IPS-11a (cell line): ENCODE measurements around the gene DMD.

Source experiments
- H3K4me3 ChIP-seq: one replicate; pipeline ENCODE4 v1.5.1; 2013; ENCODE audit warnings: low read depth, low read length, control low read depth

Gene DMD

DNA sequence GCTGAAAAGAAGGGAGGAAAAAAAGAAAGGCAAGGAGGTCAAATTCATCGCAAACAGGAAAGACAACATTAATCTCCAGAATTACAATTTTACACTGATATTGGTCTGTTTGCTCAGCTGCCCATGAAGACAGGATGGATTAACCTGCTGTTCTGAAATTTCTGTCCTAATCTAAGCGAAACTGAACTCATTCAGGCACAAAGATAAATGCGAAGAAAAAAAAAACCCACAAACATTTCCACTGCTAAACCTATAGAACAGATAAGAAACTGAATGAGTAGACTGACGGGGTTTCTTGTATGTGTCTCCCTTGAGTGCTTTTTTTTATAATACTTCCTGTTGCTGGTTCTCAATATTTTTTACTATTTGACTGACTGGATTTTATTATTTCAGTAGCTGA lies 1887.7 kb downstream of the DMD start:
- H3K4me3 ChIP-seq: no peak overlapping the region

DNA sequence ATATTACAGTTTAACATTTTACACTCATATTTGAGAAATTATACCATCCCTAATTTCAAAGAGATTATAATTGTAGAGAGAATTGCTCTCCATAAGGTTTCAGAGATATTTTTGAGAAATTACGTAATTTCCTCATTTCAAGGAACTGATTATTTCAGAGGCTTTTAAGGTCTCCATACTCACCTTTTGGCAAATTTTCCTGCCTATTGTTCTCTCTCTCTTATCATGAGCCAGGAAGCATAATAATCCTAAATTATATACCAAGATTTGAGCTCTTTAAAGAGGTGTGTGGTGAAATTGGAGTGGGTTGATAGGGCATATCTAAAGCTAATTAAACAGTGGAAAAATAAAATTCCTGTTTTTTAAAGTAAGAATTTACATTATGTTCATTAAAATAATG lies 1890.6 kb downstream of the DMD start:
- H3K4me3 ChIP-seq: no peak overlapping the region

DNA sequence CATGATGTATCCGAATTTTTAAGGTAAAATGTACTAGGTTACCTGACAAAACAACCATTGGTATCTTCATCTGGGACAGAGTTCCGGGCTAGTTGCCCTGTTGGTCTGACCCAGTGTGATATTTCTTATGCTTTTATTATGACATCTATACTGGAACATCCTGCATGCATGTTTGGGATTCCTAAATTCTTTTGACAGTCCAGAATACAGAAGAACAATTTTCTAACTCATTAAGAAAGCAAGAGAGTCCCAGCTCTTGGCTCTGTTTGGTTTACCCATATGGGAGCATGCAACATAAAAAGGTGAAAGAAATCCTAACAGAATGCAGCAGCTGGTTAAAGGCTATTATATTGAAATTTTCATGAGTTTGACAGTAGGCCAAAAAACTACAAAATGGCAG lies 1891.8 kb downstream of the DMD start:
- no peak overlapping the region for H3K4me3 ChIP-seq

DNA sequence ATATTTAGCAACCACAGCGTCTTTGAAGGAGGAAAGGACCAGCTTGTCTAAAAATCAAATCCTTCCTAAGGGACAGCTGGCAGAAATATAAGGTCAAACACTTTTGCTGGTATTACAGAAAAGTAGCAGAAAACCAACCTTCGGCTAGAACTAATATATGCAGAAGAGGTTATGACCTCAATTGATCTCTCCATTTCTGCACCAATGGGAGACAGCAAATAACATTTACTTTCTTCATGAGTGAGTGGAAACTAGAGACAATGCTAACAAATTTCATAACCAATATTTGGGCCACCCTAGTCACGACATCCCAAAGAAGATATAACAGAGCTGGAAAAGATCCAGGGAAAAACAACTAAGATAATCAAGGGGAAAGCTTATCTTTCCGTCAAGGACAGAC lies 1892.5 kb downstream of the DMD start:
- H3K4me3 ChIP-seq: no peak overlapping the region

DNA sequence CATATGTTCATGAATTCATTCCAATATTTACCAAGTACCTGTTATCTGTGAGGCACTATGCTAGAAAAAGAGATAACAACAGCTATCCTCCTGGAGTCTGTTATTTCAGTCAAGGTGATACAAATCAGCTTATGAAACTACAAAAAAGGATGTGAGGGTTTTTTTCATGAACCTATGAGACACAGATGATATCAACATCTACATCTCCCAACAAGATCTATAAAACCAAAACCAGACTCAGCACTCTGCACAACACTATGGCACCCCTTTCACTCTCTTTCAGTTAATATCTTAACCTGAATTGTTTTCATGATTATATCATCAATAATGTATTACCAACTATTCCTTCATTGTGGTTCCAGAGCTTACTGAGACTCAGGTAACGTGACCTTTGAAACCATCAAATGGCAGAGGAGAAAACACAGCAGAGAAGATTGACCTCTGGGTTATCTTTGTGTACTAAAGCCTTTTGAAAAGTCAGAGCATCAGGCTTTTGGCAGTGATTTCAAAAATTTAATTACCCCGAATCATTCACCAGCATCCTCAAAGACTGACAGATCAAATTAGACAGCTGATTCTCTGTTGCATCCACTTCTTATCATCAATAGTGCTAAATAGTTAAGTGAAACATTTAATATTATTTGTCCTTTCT lies 1894.9 kb downstream of the DMD start:
- H3K4me3 ChIP-seq: no peak overlapping the region

DNA sequence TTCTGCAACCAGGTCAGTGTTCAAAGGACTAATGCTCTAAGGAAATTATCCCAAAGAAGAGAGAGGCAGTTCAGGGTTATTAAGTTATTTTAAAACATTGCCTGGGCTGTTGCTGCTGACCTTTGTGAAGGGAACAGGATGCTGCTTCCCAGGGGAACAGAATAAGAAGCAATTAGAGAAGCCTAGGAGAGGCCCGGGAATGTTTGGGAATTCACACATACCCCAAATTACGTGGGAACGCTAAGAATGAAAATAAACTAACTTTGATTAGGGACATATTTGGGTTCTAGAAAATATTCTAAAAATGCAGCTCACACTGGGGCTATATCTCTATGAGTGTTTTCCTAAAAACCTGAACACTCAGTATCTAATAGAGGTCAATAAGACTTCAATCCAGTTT lies 1896.4 kb downstream of the DMD start:
- no peak overlapping the region for H3K4me3 ChIP-seq

DNA sequence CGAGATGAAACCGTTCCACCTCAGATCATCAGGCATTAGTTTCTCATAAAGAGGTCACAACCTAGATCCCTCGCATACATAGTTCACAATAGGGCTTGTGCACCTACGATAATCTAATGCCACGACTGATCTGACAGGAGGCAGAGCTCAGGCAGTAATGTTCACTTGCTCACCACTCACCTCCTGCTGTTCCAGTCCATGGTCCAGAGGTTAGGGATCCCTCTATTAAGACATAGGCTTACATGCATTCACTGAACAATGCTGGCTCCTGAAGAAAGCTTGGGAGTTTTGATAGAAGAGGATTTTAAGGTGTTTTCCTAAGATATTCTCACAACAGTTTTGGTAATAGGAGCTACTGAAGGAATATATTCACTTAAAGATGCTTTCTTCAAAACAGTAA lies 1903.4 kb downstream of the DMD start:
- H3K4me3 ChIP-seq: no peak overlapping the region

DNA sequence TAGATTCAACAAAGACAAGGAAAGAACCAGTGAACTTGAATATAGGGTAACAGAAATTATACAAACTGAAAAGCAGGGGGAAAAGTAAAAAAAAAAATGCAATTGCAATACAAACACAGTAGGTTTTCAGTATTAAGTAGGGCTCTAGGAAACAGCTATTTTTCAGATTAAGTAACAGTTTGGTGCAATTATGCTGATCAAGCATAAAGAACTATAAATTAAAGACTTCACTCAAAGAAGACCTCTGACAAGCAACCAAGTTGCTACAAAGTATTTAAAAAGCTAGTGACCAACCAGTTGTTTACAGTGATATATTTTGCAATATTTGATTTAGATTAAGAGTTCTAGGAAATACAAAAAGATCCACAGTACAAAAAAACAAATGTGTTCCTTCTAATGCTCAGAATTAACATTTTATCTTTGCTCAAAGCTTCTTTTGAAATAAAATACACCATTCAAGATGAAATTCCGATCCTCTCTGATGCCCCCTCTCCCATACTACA lies 1908.7 kb downstream of the DMD start:
- H3K4me3 ChIP-seq: no peak overlapping the region

DNA sequence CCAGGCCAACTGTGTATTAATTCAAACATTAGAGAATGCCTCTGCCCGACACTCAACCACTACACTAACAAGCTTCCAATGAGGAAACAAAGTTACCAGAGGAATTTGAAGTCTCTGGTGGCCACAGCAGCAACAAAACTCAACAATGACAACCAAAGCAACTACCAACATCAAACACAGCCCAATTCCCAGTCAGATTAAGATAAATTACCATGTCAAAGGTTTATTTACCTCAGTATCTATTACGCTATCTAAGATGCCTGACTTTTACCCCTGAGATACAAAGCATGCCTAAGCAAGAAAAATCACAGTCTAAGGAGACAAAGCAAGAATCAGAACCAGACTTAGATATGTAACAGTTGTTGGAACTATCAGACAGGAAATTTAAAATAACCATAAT lies 1909.4 kb downstream of the DMD start:
- no peak overlapping the region for H3K4me3 ChIP-seq

DNA sequence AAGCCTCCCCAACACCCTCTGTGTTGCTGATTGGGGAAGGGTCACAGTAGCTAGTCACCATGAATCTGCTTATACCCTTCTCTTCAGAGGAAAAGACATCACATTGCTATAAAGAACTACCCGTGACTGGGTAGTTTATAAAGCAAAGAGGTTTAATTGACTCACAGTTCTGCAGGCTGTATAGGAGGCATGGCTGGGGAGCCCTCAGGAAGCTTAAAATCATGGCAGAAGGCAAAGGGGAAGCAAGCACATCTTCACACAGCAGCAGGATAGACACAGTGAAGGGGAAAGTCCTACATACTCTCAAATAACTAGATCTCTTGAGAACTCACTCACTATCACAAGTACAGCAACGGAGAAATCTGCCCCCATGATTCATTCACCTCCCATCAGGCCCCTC lies 1910.1 kb downstream of the DMD start:
- no peak overlapping the region for H3K4me3 ChIP-seq

DNA sequence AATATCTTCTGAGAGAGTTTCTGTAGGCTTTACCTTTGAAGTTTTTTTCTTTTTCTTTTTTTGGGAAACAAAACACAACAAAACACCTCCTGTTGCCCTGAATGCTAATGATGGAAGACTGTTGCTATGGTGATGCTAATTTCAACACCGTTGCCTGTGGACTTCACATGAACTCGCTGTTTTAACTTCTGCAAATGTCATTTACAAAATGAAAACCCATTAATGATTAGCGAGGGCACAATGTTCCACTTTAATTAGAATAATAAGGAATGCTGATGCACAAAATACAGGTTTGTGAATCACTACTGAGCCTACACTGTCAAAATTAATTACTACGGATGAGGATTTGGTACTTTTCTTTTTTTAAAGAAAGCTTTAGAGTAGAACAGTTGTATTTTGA lies 1912.4 kb downstream of the DMD start:
- no peak overlapping the region for H3K4me3 ChIP-seq

DNA sequence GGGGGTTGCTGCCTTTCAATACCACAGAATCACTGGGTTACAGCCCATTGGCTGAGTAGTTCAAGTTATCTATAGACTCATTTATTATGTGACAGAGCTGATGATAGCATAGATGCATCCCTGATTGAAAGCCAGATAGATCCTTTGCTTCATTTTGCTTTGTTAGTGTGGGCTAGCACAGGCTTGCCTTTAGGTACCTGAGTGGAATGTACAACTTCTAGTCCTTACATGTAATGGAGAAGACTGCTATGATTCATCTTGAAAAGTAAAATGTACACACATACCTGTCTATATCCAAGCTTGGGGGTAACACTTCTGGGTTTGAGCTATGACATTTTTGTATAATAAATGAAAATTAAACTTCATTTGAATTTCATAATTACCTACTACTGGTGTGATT lies 1913.5 kb downstream of the DMD start:
- H3K4me3 ChIP-seq: no peak overlapping the region

DNA sequence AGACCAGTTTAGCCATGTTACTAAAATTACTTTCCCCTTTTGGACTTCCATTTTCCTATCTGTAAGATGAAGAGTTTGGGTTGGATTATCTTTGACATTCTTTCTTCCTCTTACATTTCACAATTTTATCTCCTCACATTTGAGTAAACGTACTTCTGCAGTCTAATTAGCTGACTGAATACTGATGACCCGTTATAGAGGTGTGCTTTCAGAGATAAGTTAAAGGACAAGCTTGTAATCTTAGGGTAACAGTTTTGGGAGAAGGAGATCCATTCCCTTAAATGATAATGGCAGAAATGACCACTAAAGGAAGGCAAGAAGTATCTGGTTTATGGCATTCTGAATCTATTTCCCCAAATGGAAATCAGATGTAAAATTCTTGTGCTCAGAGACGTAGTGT lies 1916.9 kb downstream of the DMD start:
- H3K4me3 ChIP-seq: no peak overlapping the region

DNA sequence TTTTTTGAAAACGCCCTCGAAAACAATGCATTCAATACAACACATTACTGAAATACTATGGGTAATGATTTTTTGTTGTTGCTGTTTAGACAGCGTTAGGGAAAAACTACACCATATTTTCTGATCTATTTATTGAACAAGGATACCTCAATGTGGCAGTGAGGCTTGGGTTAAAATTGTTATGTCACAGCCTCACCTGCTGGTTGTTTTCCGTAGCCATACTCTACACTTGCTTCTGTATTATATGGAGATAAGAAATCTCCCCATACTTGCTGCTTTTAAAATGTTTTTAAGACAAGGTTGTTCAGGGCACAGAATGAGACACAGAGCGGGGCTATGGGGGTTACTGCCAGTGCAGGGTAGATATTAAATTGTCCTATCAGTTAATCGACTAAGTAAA lies 1917.9 kb downstream of the DMD start:
- no peak overlapping the region for H3K4me3 ChIP-seq

DNA sequence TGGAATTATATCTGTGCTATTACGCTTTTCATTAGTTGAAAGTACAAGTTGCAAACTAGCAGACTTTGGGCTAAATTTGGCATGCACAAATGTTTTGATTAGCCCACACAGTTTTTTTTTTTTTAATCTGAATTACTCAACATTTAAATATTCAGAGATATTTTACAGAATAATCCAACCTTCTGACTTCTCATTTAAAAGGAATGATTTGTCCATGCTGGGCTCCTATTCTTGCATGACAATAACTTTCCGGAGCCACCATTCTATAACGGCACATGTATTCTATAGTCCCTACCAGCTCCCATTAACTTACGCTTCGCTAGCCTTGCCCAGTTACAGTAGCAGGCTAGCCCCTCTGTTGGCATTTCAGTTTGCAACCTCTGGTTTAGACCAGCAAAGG lies 1920.2 kb downstream of the DMD start:
- H3K4me3 ChIP-seq: no peak overlapping the region

DNA sequence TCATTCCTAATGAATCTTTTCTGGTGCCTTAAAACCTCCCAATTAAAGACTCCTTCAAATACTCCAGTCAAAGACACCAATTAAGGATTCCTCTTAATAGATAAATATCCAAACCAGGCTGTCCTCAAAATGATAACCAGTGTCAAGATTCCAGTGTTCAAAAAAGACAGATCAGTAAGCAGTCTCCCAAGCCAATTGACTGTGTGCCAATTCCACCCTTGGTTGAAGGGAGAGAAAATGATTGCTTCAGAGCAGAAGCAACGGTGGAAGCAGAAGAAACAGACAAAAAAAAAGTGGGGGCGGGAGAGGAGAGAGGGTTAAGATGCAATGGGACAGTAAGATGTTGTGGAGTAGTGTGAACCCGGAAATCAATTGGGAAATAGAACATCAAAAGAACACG lies 1923.5 kb downstream of the DMD start:
- H3K4me3 ChIP-seq: no peak overlapping the region

DNA sequence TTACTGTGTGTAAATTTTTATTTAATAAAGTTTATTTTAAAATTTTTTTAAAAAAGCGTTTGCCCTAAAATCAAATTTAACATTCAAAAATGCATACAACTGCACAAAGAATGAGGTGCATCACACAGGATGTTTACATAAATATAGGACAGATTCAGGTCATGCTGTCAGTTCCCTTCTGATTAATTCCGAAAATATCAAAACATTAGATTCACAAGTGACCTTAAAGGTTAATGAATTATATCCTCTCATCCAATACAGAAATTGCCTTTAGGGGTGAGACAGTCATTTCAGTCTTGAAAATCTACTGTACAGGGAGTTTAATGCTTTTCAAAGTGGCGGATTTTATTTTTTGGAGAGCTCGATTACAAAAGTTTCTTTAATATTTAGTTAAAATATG lies 1930.8 kb downstream of the DMD start:
- H3K4me3 ChIP-seq: no peak overlapping the region

DNA sequence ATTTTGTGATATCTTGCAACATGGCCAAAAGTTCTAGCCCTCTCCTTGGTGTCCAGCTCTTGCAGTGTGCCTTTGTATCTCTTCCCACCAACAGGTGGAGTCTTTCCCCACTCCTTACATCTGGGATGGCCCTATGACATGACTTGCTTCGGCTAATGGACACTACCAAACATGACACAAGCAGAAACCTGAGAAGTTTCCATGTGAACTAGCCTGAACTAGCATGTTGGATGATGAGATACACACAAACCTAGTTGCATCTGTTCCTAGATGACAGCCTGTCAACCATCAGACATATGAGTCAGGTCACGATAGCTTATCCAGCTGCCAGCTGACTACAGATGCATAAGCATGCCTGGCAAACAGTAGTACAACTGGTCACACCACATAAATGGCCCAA lies 1932.0 kb downstream of the DMD start:
- no peak overlapping the region for H3K4me3 ChIP-seq

DNA sequence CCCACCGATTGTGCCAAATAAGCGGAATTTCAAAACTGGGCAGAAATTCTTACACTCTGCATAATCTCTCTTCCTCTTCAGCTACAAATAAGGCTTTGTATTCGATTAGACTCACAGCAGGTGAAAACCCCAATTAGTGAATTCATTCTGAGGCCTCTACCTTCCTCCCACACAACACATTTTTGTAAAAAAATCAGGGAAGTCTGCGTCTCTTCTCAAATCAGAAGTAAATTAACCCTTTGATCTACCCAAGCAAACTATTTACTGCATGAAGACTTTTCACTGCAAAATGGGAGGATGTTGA lies 1938.9 kb downstream of the DMD start:
- H3K4me3 ChIP-seq: no peak overlapping the region

DNA sequence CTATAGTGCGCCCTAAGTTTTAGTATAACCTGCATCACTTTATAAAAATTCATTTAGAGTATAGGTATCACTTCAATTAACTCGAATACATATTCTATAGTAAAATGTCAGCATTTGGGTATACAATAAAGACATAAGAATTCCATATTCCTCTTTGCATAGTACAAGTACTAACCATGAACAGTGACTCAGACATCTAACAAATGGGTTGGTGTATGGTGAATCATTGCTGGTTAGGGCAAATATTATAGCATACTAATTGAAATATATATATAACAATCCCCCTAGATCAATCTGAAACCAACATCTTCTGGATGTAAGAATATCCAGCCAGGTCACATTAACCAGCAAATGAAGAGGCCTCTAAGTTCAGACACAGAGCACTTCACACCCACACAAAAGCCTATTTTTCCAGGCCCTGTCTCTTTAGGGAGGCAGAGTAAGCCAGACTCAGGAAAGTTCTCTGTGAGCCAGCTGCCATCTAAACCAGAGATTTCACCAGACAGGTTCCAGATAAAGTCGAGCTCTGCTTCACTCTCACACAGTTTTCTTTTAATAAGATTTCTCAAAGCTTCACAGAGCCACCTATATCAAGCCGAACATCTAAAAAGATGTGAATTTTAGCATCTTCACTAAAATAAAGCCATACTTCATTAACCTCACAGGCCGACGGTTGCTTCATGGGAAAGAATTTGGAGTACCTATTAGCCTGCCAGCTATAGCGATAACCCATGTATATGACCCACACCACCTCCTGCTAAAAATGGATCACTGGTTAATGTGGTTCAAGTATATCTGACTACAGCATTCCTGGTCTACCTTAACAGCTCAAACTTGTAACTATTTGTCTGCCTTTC lies 1939.5 kb downstream of the DMD start:
- no peak overlapping the region for H3K4me3 ChIP-seq

DNA sequence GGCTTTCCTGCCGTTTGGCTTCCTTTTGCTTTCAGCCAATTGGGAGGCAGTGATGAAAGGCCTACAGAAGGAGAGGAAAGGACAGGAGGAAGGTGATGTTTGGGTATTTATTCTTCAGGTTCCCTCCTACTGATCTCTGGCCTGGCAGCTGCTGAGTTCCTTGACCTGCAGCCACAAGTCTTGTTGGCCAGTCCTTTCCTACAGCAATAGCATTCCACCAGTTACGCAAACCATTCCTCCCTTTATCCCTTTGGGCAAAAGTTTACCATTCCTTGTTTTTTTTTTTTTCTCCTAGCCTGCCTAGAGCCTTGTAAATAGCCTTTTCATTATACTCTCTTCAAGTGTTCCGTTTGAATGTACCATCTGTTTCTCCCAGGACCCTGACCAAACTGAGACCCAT lies 1941.4 kb downstream of the DMD start:
- H3K4me3 ChIP-seq: no peak overlapping the region

DNA sequence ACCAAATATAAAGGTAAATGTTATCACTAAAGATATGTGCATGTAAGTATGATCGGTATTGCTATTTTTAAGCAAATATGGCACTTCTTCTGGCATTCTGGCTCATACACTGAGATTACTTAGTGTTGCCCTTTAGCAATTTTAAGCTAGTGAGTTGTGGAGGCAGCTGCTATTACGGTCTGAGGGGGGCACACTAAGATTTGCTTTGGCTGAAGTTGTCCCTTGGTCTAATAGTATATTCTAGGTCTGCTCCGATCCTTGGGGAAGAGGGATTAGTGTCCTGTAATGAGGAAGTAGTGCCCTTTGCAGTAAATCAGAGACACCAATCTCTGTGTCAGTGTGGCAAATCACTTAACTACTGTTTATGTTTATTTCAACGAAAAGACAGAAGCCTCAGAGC lies 1943.0 kb downstream of the DMD start:
- H3K4me3 ChIP-seq: no peak overlapping the region
